Astrocyte of the cerebellum (primary cell): Measurements from ENCODE around the gene SAMD9L.

ENCODE experiments used
- DNase-seq: peaks from one replicate; pipeline ENCODE4 v3.0.0-alpha.2; 2011; ENCODE audit warnings: low read depth
- H3K4me3 ChIP-seq: 2 replicates; pipeline ENCODE4 v1.5.1; 2011; ENCODE audit warnings: mild to moderate bottlenecking, low read depth, low read length, moderate library complexity
- CTCF ChIP-seq: IDR thresholded peaks from 2 replicates; pipeline ENCODE4 v1.5.1; 2012; ENCODE audit warnings: low read length, low read depth, moderate library complexity, mild to moderate bottlenecking; ENCODE audit errors: missing control alignments
- in situ Hi-C: cut with HindIII; loops from 2 replicates; pipeline ENCODE4 v1.10.0; 2017; ENCODE audit warnings: low sequenced_read_pairs

SAMD9L gene

GRCh38 chr7:93147363-93147762 lies 822 bp downstream of the SAMD9L start:
- in situ Hi-C loops: no loop called here
- H3K4me3 ChIP-seq: peak overlapping the region; percentile 15
- DNase-seq: no peak
- no peak for TF ChIP-seq CTCF

- no peak for DNase-seq
- no peak overlapping the region for H3K4me3 ChIP-seq
- TF ChIP-seq CTCF: no peak
- in situ Hi-C loops: no loop called here
These were observed 1.6 kb downstream of the SAMD9L start for GRCh38 chr7:93146472-93147141.

- H3K4me3 ChIP-seq: no peak overlapping the region
- TF ChIP-seq CTCF: no peak
- DNase-seq: no peak
- in situ Hi-C loops: no loop called here
These were observed 2.1 kb downstream of the SAMD9L start for GRCh38 chr7:93146036-93146435.

GRCh38 chr7:93145354-93145753 lies 2.8 kb downstream of the SAMD9L start:
- no peak for DNase-seq
- TF ChIP-seq CTCF: no peak
- H3K4me3 ChIP-seq: no peak overlapping the region
- in situ Hi-C loops: no loop called here

- in situ Hi-C loops: no loop called here
- DNase-seq: no peak
- no peak overlapping the region for H3K4me3 ChIP-seq
- no peak for TF ChIP-seq CTCF
These were observed 6.1 kb downstream of the SAMD9L start for GRCh38 chr7:93142127-93142526.

GRCh38 chr7:93140582-93141191 lies 7.5 kb downstream of the SAMD9L start:
- no peak overlapping the region for H3K4me3 ChIP-seq
- in situ Hi-C loops: no loop called here
- no peak for TF ChIP-seq CTCF

More at GRCh38 chr7:93140582-93141191, 7.5 kb downstream of the SAMD9L start:
- no peak for DNase-seq
